Measurements from ENCODE around the gene PLXDC1.
"Not testable (repeated sequence)": the region's sequence is repeated elsewhere in the genome, so short reads cannot be mapped to it uniquely, and the experiment has no call there.

PLXDC1 gene

DNA sequence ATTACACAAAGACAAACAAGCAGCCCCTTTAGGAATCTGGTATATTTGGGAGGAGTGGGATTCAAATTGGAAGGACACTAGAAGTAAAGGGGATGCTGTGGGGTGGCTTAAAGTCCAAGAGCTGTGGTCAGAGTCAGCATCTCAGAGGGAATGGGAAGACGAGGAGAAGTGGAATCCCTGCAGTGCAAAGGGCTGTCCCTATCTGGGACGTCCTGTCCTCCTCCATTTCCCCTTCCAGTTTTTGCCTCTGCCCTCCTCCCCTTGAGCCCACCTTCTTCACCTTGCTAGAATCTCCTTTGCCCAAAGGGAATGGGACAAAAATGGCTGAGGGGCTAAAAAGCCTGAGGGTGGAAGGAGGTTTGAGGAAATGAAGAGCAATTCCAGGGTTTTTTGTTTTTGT, 4.2 kb upstream of the PLXDC1 start:
- no peak for DNase-seq (ENCODE audit: low read depth in 2 of 2)

DNA sequence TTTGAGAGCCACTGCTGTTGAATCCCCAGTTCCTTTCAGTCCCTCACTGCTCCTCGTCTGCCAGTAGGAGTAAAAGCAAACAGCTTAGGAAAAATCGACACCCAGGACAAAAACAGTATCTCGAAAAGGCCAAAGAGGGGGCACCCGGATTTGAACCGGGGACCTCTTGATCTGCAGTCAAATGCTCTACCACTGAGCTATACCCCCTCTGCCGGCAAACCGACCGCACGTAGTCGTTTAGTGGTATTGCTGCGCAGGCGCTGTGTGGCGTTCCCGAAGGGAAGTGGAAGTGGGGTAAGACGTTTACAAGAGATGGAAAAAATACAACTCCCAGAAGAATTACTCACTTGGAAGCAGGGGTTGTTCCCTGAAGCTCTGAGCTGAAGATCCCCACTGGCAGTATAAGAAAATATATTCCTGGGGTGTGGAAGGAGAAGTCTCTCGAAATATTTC, 2.2 kb upstream of the PLXDC1 start:
- peak; percentile 83 to 84 for DNase-seq (ENCODE audit: low read depth in 2 of 2)

DNA sequence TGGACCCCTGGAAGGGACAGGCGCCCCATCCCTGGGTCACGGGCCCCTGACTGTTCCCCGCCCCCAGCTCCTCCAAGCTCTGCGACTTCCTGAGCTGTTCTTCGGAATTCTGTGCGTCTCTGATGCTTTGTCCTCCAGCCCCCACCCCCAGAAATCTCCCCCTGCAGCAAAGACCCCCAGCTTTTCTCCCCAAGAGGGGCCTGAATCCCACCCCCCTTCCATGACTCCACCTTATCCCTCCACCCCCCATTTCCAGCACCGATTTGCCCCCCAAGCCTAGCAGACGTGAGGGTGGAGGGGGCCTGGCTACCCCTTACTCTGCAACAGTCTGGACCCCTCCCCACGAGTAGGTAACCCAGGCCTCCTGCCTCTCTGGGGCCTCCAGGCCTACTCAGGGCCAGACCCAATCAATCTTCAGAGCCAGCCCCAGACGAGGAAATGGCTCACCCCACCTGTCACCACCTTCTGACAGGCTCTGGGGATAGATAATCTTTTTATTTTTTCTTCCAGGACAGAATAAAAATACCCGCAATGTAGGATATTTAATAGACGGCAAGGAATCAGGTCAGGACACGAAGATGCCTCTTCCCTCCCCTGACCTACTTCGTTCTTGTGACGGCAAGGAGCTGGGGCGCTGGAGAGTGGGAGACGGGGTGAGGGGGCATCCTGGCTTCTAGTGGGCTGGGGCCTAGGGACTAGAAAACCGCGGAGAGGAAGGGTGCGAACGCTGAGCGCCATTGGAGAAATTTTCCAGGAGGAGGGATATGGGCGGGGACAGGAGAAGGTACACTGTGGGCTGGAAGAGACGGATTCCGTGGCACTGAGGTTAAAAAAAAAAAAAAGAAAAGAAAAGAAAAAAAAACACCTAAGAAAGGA, 744 bp upstream of the PLXDC1 start:
- DNase-seq (ENCODE audit: low read depth in 2 of 2): peak in 1 of 2 donors; percentile 29

DNA sequence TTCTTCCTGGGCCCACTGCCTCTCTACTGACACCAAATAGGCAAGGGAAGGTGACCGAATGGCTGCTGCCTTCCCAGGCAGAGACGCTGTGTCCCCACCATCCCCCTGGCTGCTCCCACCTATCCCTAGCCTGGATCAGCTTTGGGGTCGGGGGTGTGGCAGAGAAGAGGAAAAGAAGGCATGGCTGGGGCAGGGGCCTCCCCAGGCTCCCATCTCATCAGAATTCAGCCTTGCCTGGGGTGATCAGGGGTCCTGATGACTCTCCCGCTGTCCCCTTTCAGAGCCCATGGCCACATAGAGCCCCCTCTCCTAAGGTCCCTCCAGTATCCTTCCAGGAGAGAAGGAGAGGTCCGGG, 665 bp downstream of the PLXDC1 start:
- no peak for DNase-seq (ENCODE audit: low read depth in 2 of 2)

DNA sequence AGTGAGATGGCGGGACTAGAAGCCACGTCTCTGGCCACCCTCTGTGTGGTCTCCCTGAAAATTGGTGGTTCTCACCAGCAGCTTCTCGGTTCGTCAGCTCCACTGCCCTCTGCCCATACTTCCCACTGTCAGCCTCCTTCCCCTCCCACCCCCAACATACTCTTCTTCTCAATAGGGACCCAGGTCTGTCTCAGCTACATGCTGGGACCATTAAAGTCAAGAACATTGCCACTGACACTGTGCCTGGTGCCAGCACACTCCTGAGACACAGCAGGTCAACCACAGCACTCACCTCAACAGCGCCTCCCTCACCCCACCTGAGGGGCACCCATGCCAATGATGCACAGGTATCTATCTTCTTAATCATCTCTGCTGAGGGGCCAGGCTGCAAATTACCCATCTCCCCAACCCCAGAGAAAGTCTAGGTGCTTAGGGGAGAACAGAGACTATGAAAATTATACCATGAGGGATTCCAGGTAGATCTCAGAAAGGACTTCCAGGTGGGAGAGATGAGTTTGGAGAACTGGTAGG, 1.3 kb downstream of the PLXDC1 start:
- DNase-seq (ENCODE audit: low read depth in 2 of 2): no peak

DNA sequence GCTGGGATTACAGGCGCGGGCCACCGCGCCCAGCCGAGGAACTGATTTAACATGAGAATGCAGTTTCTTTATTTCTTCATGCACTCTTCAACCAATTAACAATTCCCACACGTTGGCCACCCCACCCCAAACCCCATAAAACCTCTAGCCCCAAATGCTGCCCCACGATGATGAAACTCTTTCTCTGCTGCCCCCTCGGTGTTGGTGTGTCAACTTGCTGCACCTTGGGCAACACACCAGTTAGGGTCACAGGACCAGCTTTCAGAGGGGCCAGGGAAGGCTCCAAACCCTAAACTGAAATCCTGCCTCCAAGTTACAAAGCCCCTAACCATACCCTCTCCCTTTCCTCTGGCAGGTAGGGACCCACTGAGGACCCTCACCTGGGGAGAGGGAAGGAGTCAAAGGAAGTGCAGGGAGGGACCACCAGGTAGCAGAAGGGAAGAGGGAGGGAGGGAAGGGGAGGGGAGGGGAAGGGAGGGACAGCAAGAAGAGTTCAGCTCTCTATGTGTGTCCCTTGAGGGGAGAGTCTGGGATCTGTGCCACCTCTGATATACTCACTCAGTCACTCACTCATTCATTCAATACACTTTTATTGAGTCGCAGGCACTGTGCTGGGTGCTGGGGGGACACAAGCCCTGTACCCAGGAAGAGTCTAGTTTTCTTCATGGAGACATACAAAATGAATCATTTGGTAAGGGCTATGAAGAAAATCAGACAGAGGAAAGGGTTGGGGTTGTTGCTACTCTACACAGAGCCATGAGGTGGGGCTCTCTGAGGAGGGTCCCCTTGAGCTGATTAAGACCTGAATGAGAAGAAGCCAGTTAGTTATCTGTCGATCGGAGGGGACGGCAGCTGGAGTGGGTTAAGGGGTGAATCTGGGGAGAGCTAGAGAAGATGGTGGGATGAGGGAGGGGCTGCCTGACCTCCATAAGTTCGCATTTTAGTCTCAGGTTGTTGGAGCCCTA, 3.9 kb downstream of the PLXDC1 start:
- DNase-seq (ENCODE audit: low read depth in 2 of 2): no peak

DNA sequence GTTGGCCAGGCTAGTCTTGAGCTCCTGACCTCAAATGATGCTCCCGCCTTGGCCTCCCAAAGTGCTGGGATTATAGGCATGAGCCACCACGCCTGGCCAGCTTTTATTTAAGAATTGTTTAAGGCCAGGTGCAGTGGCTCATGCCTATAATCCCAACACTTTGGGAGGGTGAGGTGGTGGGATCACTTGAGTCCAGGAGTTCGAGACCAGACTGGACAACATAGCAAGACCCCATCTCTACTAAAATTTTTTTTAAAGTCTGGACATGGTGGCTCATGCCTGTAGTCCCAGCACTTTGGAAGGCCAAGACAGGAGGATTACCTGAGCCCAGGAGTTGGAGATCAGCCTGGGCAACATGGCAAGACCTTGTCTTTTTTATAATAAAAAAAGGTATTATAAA, 5.2 kb downstream of the PLXDC1 start:
- no peak for DNase-seq (ENCODE audit: low read depth in 2 of 2)

DNA sequence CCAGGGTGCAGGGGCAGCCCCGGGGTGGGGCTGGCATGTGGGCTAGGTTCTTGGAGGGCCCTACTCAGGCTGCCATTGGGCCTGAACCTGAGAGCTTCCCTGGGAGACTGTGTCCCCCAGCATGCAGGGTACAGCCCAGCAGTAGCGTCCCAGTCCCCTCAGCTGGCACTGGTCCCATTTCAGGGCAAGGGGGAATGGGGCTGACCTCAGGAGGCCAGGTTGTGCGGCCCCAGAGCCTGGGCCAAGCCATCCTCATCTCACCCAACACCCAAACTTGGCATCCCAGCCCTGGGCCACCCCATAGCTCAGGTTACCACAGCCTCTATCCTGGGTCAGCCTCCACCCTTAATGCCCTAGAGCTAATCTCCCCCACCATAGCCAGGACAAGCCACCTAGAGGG, 6.3 kb downstream of the PLXDC1 start:
- DNase-seq (ENCODE audit: low read depth in 2 of 2): no peak

DNA sequence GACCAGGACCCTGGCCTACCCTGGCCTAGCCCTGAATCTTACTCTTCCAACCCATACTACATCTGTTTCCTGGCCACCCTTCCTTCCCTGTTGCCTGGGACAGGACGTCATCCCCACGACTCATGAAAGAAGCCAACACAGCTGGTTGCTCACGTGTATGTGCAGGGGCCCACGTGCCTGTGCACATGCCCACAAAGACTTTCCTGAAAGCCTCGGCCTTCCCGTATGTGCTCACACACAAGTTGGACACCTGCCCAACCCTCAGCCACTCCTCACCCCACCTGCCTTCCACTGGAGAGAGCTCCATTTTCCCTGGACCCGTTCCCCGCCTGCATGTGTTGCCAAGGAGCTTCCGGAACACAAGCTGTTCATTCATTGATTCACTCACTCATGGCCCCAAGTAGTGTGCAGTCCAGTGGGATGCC, 7.0 kb downstream of the PLXDC1 start:
- no peak for DNase-seq (ENCODE audit: low read depth in 2 of 2)

DNA sequence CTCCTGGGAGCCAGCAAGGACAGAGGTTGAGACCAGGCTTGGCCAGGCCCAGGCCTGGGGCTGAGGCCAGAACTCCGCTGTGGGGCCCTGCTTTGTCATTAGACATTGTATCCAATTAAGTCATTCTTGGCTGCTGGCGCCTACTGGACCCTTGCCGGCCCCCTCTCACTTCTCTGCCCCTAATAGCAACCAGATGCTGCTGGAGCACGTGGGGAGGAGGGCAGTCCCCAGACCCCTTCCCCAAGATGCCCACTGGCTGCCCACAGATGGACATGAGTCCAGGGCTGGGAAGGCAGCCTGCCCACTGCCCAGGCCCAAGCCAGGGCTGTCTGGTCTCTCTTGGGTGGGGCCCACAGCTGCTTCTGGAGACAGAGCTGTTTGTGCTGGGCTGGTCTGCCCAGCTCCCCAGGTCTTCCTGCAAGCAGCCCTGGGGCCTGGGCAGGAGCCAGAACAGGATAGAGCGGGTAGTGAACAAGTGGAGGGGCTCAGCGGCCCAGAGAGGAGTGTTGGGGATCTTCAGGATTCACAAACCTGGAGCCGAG, 7.8 kb downstream of the PLXDC1 start:
- no peak for DNase-seq (ENCODE audit: low read depth in 2 of 2)

DNA sequence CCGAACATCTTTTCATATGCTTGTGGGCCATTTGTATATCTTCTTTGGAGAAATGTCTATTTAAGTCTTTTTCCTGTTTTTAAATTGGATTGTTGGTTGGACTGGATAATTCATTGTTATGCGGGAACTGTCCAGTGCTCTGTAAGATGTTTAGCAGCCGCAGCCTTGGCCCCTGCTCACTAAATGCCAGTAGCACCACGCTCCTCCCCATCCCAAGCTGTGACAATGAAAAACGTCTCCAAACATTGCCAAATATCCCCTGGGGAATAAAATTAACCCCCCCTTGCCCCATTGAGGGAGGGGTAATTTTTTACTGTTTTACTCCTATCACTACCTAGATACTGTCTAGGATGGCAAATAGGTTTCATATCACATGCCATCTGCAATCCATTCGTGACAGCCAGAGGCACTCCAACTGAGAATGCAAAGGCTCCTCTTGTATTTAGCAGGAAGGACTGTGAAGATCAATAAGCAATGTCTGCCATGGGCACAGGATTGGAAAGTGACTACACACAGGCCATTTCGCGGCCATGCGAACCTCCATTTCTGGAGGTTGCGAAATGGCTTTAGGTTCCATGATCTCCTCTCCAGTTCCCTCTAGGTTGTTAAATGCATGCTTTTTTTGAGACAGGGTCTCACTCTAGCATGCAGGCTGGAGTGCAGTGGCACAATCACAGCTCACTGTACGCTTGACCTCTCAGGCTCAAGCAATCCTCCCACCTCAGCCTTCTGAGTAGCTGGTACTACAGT, 9.3 kb downstream of the PLXDC1 start:
- DNase-seq (ENCODE audit: low read depth in 2 of 2): no peak

DNA sequence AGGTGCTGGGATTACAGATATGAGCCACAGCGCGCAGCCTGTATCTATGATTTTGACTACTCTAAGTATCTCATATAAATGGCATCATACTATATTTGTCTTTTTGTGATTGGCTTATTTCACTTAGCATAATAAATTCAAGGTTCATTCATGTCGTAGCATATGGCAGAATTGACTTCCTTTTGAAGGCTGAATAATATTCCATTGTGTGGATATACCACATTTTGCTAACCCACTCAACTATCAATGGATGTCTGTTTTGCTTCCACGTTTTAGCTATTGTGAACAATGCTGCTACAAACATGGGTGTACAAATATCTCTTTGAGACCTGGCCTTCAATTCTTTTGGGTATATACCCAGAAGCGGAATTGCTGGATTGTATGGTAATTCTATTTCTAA, 10.1 kb downstream of the PLXDC1 start:
- DNase-seq (ENCODE audit: low read depth in 2 of 2): no peak

DNA sequence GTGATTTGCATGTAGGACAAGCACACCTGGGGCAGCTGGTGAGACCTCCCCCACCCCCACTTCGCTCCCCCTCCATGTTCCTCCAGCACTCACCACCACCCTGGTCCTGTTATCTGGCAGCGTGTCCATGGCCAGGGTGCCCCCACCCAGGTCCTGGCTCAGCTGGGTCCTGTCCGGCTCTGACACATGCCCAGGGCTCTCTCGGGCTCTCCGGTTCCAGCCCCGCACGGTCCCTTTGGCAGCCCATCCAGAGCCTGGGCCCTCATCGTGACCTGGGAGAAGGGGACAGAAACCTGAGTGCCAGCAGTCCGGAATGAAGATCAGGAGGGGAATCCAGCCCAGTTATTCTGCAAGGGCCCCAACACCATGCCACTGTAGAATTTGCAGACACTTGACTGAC, 11.9 kb downstream of the PLXDC1 start:
- no peak for DNase-seq (ENCODE audit: low read depth in 2 of 2)

DNA sequence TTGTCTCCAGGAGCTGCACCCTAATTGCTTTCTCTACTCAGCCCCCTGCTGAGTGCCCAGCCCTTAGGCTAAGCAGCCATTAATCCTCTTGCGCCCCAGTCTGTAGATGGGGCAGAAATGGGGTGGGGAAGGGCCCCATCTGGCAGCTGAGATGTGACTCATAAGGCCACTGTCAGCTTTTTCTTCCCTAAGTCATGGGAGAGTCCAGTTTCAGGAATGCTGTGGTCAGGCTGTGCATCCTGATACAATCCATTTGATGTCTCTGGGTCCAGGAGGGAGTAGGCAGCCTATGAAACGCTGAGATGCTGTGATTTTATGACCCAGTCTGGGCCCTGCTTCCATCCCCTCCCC, 12.3 kb downstream of the PLXDC1 start:
- DNase-seq (ENCODE audit: low read depth in 2 of 2): no peak

DNA sequence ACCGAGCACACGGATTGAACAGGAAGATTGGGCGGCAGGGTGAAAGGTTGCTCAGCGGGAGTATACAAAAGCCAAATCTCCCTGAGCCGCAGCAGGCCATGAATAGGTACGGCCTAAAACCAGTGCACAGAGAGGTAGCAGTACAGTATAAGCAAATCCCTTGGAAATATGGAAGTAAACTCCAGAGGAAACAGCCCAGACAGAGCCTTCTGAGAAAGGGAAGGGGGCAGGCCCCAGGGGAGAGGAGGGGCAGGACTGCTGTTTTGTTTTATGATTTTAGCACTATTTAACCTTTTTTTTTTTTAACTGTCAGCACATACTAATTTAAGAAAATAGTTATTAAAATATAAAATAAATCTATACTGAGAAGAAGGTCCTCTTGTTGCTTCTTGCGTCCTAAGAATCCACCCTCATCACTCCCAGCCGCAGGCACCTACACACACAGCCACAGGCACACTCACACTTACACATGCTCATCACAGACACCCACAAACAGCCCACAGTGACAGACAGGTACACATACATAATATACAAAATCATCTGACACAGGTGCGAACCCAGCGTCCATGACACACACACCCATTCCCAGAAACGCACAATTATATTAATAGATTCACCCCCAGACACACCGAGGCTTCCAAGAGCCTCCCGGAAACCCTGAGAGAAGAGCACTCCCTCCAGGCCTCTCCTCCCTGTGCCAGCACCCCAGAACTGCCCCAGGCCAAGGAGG, 12.8 kb downstream of the PLXDC1 start:
- DNase-seq (ENCODE audit: low read depth in 2 of 2): no peak

DNA sequence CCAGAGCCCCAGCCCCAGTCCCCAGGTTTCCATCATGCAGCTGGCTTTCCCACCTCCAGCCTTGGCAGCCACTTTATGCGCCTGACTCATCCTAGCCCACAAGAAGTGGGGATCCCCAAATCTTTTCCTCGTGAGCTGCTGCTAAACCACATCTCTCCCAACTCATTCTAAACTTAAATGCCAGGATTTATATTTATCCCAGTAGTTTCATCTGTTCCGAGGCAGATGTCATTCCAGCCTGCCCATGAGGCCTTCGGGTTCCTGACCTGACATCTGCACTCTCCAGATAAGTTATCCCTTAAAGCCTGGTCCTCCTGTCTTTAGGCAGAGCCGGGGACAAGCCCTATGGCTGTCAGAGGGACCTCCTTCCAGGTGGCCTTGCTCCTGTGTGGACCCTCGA, 16.6 kb downstream of the PLXDC1 start:
- no peak for DNase-seq (ENCODE audit: low read depth in 2 of 2)

DNA sequence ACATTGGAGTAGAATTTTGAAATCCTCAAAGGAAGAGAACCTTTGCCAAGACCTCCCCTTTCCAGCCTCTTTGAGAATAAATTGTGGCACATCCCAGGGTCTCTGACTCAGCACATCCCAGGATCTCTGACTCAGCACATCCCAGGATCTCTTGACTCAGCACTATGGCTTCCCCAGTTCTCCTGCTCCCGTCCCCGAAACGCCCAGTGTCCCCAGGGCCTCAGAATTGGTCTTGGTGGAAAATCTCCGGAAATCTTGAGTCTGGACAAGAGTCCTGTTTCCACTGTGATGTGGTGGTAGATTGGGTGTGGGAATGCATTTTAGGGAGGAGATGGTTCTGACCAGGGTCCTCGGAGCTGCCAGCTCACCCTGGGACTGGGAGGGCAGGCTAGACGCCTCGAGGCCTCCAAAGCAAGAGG, 19.2 kb downstream of the PLXDC1 start:
- no peak for DNase-seq (ENCODE audit: low read depth in 2 of 2)

DNA sequence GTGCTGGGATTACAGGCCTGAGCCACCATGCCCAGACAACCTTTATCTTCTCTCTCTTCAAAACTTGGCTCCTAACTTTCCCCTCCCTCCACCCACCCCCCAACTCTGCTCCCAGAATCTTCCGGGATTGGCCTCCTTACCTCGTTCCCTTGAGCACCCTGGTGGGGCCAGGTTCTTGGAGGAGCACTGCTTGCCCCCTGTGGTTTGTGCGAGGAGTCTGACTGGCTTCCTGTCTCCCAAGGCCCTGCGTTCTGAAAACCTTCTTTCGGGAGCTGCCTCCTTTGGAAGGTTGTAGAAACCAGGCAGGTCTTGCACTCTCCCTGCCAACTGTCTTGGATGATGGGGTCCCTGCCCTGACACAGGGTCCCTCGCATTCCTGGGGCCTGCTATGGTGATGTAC, 19.8 kb downstream of the PLXDC1 start:
- DNase-seq (ENCODE audit: low read depth in 2 of 2): no peak

DNA sequence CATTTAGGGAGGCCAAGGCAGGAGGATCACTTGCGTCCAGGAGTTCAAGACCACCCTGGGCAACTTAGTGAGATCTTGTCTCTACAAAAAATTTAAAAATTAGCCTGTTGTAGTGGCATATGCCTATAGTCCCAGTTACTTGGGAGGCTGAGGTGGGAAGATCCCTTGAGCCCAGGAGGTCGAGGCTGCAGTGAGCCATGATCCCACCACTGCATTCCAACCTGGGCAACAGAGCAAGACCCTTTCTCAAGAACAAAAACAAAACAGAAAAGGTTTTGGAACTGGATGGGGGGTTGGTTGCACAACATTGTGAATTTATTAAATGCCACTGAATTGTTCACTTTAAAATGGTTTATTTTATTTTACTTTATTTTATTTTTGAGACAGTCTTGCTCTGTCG, 21.2 kb downstream of the PLXDC1 start:
- DNase-seq (ENCODE audit: low read depth in 2 of 2): no peak

DNA sequence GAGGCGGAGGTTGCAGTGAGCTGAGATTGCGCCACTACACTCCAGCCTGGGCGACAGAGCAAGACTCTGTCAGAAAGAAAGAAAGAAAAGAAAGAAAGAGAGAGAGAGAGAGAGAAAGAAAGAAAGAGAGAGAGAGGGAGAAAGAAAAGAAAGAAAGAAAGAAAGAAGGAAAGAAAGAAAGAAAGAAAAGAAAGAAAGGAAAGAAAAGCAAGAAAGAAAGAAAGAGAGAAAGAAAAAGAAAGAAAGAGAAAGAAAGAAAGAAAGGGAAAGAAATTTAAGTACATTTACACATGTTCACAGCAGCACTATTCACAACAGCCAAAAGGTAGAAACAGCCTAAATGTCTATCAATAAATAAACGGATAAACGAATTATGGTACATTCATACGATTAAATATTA, 21.9 kb downstream of the PLXDC1 start:
- not testable (repeated sequence) for DNase-seq (ENCODE audit: low read depth in 2 of 2)

DNA sequence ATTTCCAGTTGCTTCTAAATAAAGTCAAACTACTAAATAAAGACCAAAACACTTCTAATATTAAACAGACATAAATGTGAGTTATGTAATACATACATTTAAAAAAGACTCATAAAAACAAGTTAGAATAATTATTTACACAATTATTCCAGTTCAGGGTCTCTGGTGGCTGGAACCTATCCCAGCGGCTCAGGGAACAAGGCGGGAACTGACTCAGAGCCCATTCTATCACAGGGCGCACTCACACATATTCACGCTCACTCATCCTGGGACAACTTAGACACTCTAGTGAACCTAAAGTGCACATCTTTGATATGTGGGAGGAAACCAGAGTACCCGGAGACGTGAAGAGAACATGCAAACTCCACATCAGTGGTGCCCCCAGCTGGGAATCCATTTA, 25.0 kb downstream of the PLXDC1 start:
- no peak for DNase-seq (ENCODE audit: low read depth in 2 of 2)
